H1 (cell line): ENCODE results near the gene FIGNL1. TPM values are rescaled to one million over a fixed set of nuclear protein-coding genes. Genes with fewer than 3 reads are reported as not detected.

Experiments used
- BCL11A ChIP-seq, 2 experiments: IDR thresholded peaks; one replicate each; pipeline ENCODE4 v1.6.1; 2011; ENCODE audit warnings: low read depth in 2 of 2, low read length in 2 of 2, mild to moderate bottlenecking in 2 of 2
- SIN3A ChIP-seq, 2 experiments: IDR thresholded peaks in 1 of 2; conservative IDR thresholded peaks in 1 of 2; 2 replicates each; pipeline ENCODE4 v1.6.1; 2011 to 2012; ENCODE audit warnings: low read length in 2 of 2, improper control_type of control experiment in 1 of 2, low read depth in 1 of 2, mild to moderate bottlenecking in 1 of 2
- SIRT6 ChIP-seq: IDR thresholded peaks from one replicate; pipeline ENCODE4 v1.7.1; 2012; ENCODE audit warnings: low read length, inconsistent platforms
- polyA plus RNA-seq, 7 experiments: library from polyadenylated mRNA; depleted of rRNA in 3 of 7; stranded (reverse) in 5 of 7; unstranded in 2 of 7; fragments of >200 nt in 5 of 7; fragments of 200-250 nt in 2 of 7; gene quantifications; 1 replicate in 5 of 7; 2 replicates in 1 of 7; 4 replicates in 1 of 7; pipeline versions ENCODE4 v1.2.1 to v1.2.3, GENCODE V29; 2011 to 2013; ENCODE audit warnings: missing spikeins in 2 of 7, mixed read lengths in 2 of 7
- total RNA-seq: library from RNA; stranded (reverse); fragmentation: NEBNext Ultra II Directional; extraction: Animal tissue kit (Norgen Biotek cat#: 25700); gene quantifications from 2 replicates; pipeline ENCODE4 v1.2.1, GENCODE V29; 2021
- TF ChIP-seq, protein P1 (sequence below): fragments of 300-600 bp; sonication (generic); IDR thresholded peaks from 2 replicates; pipeline ENCODE4 v1.7.1; 2012; ENCODE audit warnings: low read length, moderate library complexity, mild to moderate bottlenecking, inconsistent platforms; ENCODE audit not compliant: insufficient replicate concordance

The FIGNL1 gene
- total and polyA plus RNA-seq, 2 of the 8 experiments (the other 6 are each of a cell fraction or from before 2014, with no cell fraction given), result 6.5 to 9.9 TPM

DNA sequence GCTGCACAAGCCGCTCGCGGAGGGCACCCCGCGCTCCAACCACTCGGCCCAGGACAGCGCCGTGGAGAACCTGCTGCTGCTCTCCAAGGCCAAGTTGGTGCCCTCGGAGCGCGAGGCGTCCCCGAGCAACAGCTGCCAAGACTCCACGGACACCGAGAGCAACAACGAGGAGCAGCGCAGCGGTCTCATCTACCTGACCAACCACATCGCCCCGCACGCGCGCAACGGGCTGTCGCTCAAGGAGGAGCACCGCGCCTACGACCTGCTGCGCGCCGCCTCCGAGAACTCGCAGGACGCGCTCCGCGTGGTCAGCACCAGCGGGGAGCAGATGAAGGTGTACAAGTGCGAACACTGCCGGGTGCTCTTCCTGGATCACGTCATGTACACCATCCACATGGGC, 50.0 kb downstream of the FIGNL1 start (continued):
- TF ChIP-seq BCL11A (IDR thresholded peaks at IDR 0.05; ENCODE audit: low read depth in 2 of 2, low read length in 2 of 2) (no peak), SIRT6 (no peak), SIN3A (conservative IDR thresholded peaks at IDR 0.05 in 1 of 2, IDR thresholded peaks at IDR 0.05 in 1 of 2; ENCODE audit: low read depth in 1 of 2, low read length in 2 of 2) (no peak)
- TF ChIP-seq, protein P1, sequence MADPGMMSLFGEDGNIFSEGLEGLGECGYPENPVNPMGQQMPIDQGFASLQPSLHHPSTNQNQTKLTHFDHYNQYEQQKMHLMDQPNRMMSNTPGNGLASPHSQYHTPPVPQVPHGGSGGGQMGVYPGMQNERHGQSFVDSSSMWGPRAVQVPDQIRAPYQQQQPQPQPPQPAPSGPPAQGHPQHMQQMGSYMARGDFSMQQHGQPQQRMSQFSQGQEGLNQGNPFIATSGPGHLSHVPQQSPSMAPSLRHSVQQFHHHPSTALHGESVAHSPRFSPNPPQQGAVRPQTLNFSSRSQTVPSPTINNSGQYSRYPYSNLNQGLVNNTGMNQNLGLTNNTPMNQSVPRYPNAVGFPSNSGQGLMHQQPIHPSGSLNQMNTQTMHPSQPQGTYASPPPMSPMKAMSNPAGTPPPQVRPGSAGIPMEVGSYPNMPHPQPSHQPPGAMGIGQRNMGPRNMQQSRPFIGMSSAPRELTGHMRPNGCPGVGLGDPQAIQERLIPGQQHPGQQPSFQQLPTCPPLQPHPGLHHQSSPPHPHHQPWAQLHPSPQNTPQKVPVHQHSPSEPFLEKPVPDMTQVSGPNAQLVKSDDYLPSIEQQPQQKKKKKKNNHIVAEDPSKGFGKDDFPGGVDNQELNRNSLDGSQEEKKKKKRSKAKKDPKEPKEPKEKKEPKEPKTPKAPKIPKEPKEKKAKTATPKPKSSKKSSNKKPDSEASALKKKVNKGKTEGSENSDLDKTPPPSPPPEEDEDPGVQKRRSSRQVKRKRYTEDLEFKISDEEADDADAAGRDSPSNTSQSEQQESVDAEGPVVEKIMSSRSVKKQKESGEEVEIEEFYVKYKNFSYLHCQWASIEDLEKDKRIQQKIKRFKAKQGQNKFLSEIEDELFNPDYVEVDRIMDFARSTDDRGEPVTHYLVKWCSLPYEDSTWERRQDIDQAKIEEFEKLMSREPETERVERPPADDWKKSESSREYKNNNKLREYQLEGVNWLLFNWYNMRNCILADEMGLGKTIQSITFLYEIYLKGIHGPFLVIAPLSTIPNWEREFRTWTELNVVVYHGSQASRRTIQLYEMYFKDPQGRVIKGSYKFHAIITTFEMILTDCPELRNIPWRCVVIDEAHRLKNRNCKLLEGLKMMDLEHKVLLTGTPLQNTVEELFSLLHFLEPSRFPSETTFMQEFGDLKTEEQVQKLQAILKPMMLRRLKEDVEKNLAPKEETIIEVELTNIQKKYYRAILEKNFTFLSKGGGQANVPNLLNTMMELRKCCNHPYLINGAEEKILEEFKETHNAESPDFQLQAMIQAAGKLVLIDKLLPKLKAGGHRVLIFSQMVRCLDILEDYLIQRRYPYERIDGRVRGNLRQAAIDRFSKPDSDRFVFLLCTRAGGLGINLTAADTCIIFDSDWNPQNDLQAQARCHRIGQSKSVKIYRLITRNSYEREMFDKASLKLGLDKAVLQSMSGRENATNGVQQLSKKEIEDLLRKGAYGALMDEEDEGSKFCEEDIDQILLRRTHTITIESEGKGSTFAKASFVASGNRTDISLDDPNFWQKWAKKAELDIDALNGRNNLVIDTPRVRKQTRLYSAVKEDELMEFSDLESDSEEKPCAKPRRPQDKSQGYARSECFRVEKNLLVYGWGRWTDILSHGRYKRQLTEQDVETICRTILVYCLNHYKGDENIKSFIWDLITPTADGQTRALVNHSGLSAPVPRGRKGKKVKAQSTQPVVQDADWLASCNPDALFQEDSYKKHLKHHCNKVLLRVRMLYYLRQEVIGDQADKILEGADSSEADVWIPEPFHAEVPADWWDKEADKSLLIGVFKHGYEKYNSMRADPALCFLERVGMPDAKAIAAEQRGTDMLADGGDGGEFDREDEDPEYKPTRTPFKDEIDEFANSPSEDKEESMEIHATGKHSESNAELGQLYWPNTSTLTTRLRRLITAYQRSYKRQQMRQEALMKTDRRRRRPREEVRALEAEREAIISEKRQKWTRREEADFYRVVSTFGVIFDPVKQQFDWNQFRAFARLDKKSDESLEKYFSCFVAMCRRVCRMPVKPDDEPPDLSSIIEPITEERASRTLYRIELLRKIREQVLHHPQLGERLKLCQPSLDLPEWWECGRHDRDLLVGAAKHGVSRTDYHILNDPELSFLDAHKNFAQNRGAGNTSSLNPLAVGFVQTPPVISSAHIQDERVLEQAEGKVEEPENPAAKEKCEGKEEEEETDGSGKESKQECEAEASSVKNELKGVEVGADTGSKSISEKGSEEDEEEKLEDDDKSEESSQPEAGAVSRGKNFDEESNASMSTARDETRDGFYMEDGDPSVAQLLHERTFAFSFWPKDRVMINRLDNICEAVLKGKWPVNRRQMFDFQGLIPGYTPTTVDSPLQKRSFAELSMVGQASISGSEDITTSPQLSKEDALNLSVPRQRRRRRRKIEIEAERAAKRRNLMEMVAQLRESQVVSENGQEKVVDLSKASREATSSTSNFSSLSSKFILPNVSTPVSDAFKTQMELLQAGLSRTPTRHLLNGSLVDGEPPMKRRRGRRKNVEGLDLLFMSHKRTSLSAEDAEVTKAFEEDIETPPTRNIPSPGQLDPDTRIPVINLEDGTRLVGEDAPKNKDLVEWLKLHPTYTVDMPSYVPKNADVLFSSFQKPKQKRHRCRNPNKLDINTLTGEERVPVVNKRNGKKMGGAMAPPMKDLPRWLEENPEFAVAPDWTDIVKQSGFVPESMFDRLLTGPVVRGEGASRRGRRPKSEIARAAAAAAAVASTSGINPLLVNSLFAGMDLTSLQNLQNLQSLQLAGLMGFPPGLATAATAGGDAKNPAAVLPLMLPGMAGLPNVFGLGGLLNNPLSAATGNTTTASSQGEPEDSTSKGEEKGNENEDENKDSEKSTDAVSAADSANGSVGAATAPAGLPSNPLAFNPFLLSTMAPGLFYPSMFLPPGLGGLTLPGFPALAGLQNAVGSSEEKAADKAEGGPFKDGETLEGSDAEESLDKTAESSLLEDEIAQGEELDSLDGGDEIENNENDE, result no peak
